B cell (primary cell): Measurements from ENCODE around the gene GPR160. TPM values are rescaled to one million over a fixed set of nuclear protein-coding genes. Genes with fewer than 3 reads are reported as not detected.

Experiments
- ATAC-seq: fragments of 200-7000 bp; cut with Tn5 transposase; one replicate; pipeline ENCODE4 v1.10.0; 2021; ENCODE audit warnings: low read depth, mild to moderate bottlenecking, moderate number of reproducible peaks, moderate library complexity
- CTCF ChIA-PET: fragments of 350-600 bp; sonication (Branson Sonifier 250); formaldehyde crosslinking; loops from one replicate; lab custom pipeline; 2021; ENCODE audit warnings: antibody characterized with exemption, inconsistent platforms; lab: Charles Lee
- POLR2A ChIA-PET: fragments of 350-600 bp; sonication (Branson Sonifier 250); formaldehyde crosslinking; loops from one replicate; lab custom pipeline; 2021; ENCODE audit warnings: antibody characterized with exemption; lab: Charles Lee
- DNase-seq: peaks from one replicate; pipeline ENCODE4 v3.0.0; 2013
- H2AFZ ChIP-seq: 2 replicates; pipeline ENCODE4 v1.6.1; 2012; ENCODE audit warnings: mild to moderate bottlenecking, low read depth, low read length; ENCODE audit not compliant: insufficient read depth, poor library complexity, severe bottlenecking
- H3K27ac ChIP-seq, 2 donors: 1 replicate in 1 of 2; 2 replicates in 1 of 2; pipeline ENCODE4 v1.5.1; 2012 to 2013; ENCODE audit warnings: low read length in 2 of 2, mild to moderate bottlenecking in 2 of 2, moderate library complexity in 1 of 2
- H3K27me3 ChIP-seq, 4 experiments: fragments of 200-600 bp in 1 of 4; sonication (generic) in 1 of 4; replicated peaks in 1 of 4; 1 replicate in 2 of 4; 2 replicates in 2 of 4; pipeline versions ENCODE4 v1.6.1 to v1.7.0; 2013 to 2016; ENCODE audit warnings: low read length in 3 of 4, mild to moderate bottlenecking in 2 of 4, mixed read lengths in 1 of 4, moderate library complexity in 1 of 4; ENCODE audit not compliant: insufficient read depth in 4 of 4, control insufficient read depth in 3 of 4; ENCODE audit errors: control extremely low read depth in 1 of 4
- H3K36me3 ChIP-seq, 2 experiments: replicated peaks in 1 of 2; 1 replicate in 1 of 2; 2 replicates in 1 of 2; pipeline versions ENCODE4 v1.6.1 to v1.7.1; 2013; ENCODE audit warnings: low read length in 1 of 2; ENCODE audit not compliant: insufficient read depth in 2 of 2, control insufficient read depth in 1 of 2; ENCODE audit errors: control extremely low read depth in 1 of 2, extremely low read depth in 1 of 2
- H3K4me1 ChIP-seq, 2 donors: fragments of 200-600 bp in 1 of 2; sonication (generic) in 1 of 2; 1 replicate in 1 of 2; 2 replicates in 1 of 2; pipeline versions ENCODE4 v1.5.1 to v1.6.1; 2013 to 2017; ENCODE audit warnings: low read length in 2 of 2; ENCODE audit not compliant: control insufficient read depth in 2 of 2, insufficient read depth in 2 of 2
- H3K4me2 ChIP-seq: replicated peaks from 2 replicates; pipeline ENCODE3; 2012; ENCODE audit warnings: mild to moderate bottlenecking, low read depth, low read length; ENCODE audit not compliant: poor library complexity, severe bottlenecking
- H3K4me3 ChIP-seq, 5 experiments: fragments of 200-600 bp in 1 of 5; sonication (generic) in 1 of 5; 1 replicate in 3 of 5; 2 replicates in 2 of 5; pipeline versions ENCODE4 v1.5.1 to v1.7.0; 2011 to 2016; ENCODE audit warnings: low read length in 4 of 5, mild to moderate bottlenecking in 4 of 5, low read depth in 2 of 5, control low read depth in 1 of 5, moderate library complexity in 1 of 5; ENCODE audit not compliant: insufficient read depth in 1 of 5; ENCODE audit errors: control extremely low read depth in 1 of 5, extremely low read depth in 1 of 5
- H3K79me2 ChIP-seq: fragments of 200-600 bp; sonication (generic); one replicate; pipeline ENCODE4 v1.6.0; 2016; ENCODE audit warnings: low read length; ENCODE audit not compliant: control insufficient read depth, insufficient read depth
- H3K9ac ChIP-seq: fragments of 200-600 bp; sonication (generic); 2 replicates; pipeline ENCODE4 v1.6.1; 2017; ENCODE audit warnings: mild to moderate bottlenecking, low read length, moderate library complexity
- H3K9me3 ChIP-seq, 3 donors: one replicate each; pipeline versions ENCODE4 v1.6.1 to v1.7.1; 2013; ENCODE audit warnings: low read length in 2 of 3; ENCODE audit not compliant: control insufficient read depth in 2 of 3, insufficient read depth in 1 of 3; ENCODE audit errors: control extremely low read depth in 1 of 3
- H4K20me1 ChIP-seq: 2 replicates; pipeline ENCODE4 v1.6.0; 2012; ENCODE audit warnings: mild to moderate bottlenecking, low read length; ENCODE audit not compliant: insufficient read depth, control insufficient read depth, poor library complexity, severe bottlenecking
- H3K27ac Mint-ChIP-seq: one replicate; pipeline ENCODE4 v1.8.0; 2021; ENCODE audit warnings: mixed read lengths
- H3K27me3 Mint-ChIP-seq: one replicate; pipeline ENCODE4 v1.8.0; 2021; ENCODE audit warnings: mixed read lengths
- H3K4me1 Mint-ChIP-seq: one replicate; pipeline ENCODE4 v1.8.0; 2021; ENCODE audit warnings: mixed read lengths
- H3K4me3 Mint-ChIP-seq: one replicate; pipeline ENCODE4 v1.8.0; 2021; ENCODE audit warnings: mixed read lengths
- H3K9me3 Mint-ChIP-seq: one replicate; pipeline ENCODE4 v1.8.0; 2022; ENCODE audit warnings: mixed read lengths; ENCODE audit not compliant: insufficient read depth
- EZH2 ChIP-seq: IDR thresholded peaks from 2 replicates; pipeline ENCODE4 v1.6.1; 2012; ENCODE audit warnings: borderline replicate concordance, low read depth, mild to moderate bottlenecking, moderate library complexity, low read length; ENCODE audit not compliant: insufficient read depth, poor library complexity, severe bottlenecking
- WGBS: methylation state at CpG from one replicate; pipeline ENCODE4 v1.1.5; 2013; ENCODE audit warnings: missing lambda C conversion rate; ENCODE audit not compliant: insufficient coverage; 5-methylcytosine and 5-hydroxymethylcytosine counted together
- intact Hi-C: fragments of 100-400 bp; cut with micrococcal nuclease; formaldehyde crosslinking; loops from one replicate; pipeline ENCODE4 v1.10.0; 2022
- polyA plus RNA-seq: library from polyadenylated mRNA; depleted of rRNA; stranded (reverse); fragments of >200 nt; gene quantifications from 2 replicates; pipeline ENCODE4 v1.2.3, GENCODE V29; 2012
- total RNA-seq, 2 donors: library from RNA; stranded (reverse); fragments of 120-200 nt in 1 of 2; gene quantifications; 1 replicate in 1 of 2; 2 replicates in 1 of 2; pipeline versions ENCODE4 v1.2.3 to v1.2.4, GENCODE V29; 2013 to 2022
- TF ChIP-seq, protein P1 (sequence below): fragments of 200-600 bp; IDR thresholded peaks from one replicate; pipeline ENCODE4 v1.8.0; 2022; ENCODE audit warnings: antibody characterized with exemption, mild to moderate bottlenecking

GPR160 gene
- total and polyA plus RNA-seq, 2 donors (not counting 1 experiment from before 2014, with no cell fraction given) = 17.4 to 17.5 TPM

DNA sequence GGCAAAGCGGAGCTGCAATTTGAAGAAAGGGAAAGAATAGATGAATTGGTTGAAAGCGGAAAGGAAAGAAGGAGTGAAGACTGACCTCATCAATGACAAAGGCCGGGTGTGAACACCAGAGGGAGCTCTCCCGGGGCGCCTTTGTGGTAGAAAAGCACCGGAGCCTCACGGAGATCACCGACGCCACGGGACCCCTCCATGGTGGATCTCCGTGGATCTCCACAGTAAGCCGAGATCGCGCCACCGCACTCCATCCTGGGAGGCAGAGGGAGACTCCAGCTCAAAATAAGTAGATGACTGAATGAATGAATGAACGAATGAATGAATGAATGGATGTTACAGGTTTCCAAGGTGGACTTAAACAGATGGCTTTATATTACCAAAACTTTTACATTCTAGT, 25.0 kb downstream of the GPR160 start:
- peaks cover 7 to 9% of the 10 kb centered on the region in 2 donors for H3K4me1 ChIP-seq
- H2AFZ ChIP-seq = no peak overlapping the region
- TF ChIP-seq EZH2 = no peak
- TF ChIP-seq, protein P1, sequence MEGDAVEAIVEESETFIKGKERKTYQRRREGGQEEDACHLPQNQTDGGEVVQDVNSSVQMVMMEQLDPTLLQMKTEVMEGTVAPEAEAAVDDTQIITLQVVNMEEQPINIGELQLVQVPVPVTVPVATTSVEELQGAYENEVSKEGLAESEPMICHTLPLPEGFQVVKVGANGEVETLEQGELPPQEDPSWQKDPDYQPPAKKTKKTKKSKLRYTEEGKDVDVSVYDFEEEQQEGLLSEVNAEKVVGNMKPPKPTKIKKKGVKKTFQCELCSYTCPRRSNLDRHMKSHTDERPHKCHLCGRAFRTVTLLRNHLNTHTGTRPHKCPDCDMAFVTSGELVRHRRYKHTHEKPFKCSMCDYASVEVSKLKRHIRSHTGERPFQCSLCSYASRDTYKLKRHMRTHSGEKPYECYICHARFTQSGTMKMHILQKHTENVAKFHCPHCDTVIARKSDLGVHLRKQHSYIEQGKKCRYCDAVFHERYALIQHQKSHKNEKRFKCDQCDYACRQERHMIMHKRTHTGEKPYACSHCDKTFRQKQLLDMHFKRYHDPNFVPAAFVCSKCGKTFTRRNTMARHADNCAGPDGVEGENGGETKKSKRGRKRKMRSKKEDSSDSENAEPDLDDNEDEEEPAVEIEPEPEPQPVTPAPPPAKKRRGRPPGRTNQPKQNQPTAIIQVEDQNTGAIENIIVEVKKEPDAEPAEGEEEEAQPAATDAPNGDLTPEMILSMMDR = no peak
- H3K36me3 ChIP-seq = peaks cover 4 to 8% of the 10 kb centered on the region in 2 experiments
- WGBS = 98% methylated on average over 15 of the region's 16 CpGs
- no peak overlapping the region for H3K27ac ChIP-seq
- DNase-seq (no peak), ATAC-seq (no peak)
- Mint-ChIP-seq H3K27ac (no peak overlapping the region), H3K4me1 (peaks cover 13% of the 10 kb centered on the region), H3K27me3 (no peaks in the 10 kb centered on the region), H3K4me3 (no peak overlapping the region), H3K9me3 (no peaks in the 10 kb centered on the region)
- H3K4me3 ChIP-seq = no peak overlapping the region
- H3K27me3 ChIP-seq = no peaks in the 10 kb centered on the region
- H3K9me3 ChIP-seq = no peaks in the 10 kb centered on the region
- intact Hi-C loops = no loop called here
- H3K4me2 ChIP-seq = no peak overlapping the region
- H3K9ac ChIP-seq = no peak overlapping the region
- ChIA-PET POLR2A (no interaction called here), CTCF (interaction anchor here (0.7 kb wide), 2 partner anchors 100 to 106 kb away, joined by 3 to 7 read pairs; no protein-coding TSS in a partner anchor)
- H3K79me2 ChIP-seq = peaks cover 2% of the 10 kb centered on the region
- H4K20me1 ChIP-seq = no peaks in the 10 kb centered on the region

DNA sequence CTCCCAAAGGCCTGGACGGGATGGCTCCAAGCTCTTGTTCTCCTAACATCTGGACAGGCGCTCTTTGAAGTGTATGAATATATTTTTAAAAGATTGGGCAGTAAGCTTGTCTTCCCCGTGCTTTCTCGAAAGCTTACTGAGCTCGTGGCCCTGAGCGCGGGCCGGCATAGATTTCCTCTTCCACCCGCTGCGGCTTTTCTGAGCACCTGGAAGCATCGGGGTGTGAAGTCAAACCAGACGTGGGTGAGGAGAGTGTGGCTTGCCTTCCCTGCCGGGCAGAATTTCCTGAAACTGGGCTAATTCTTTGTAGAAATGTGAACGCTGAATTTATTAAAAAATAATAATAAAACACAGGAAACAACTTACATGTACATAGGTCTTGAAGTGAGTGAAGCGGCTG, 25.9 kb downstream of the GPR160 start:
- ChIA-PET CTCF (interaction anchor here (0.9 to 1.4 kb wide), 2 partner anchors 17 to 21 kb away, joined by 3 to 4 read pairs; no protein-coding TSS in a partner anchor), POLR2A (no interaction called here)
- Histone ChIP-seq H3K4me2 (no peak overlapping the region), H3K79me2 (peaks cover 3% of the 10 kb centered on the region), H3K27ac (no peak overlapping the region), H3K9ac (no peak overlapping the region), H3K27me3 (no peaks in the 10 kb centered on the region), H2AFZ (no peak overlapping the region), H3K36me3 (peaks cover 4 to 8% of the 10 kb centered on the region in 2 experiments), H3K4me3 (no peak overlapping the region), H4K20me1 (no peaks in the 10 kb centered on the region), H3K9me3 (no peaks in the 10 kb centered on the region), H3K4me1 (no peaks in the 10 kb centered on the region)
- H3K4me1 Mint-ChIP-seq = peaks cover 4% of the 10 kb centered on the region
- H3K4me3 Mint-ChIP-seq = no peak overlapping the region
- intact Hi-C loops = no loop called here
- TF ChIP-seq, protein P1 = no peak
- TF ChIP-seq EZH2 = no peak
- 88% methylated on average over 7 of the region's 15 CpGs for WGBS
- H3K27ac Mint-ChIP-seq = no peak overlapping the region
- ATAC-seq = no peak
- no peaks in the 10 kb centered on the region for H3K27me3 Mint-ChIP-seq
- H3K9me3 Mint-ChIP-seq = no peaks in the 10 kb centered on the region
- DNase-seq = no peak
